Caco-2 (cell line): ENCODE data around the gene PICK1. TPM values are rescaled to one million over a fixed set of nuclear protein-coding genes. Genes with fewer than 3 reads are reported as not detected.

Experiments
- BruUV-seq: library from RNA; stranded (reverse); fragments of 400-500 nt; replicated peaks from 2 replicates; lab custom pipeline; 2021; lab: Mats Ljungman, UMichigan
- CTCF ChIA-PET: fragments of 300-600 bp; sonication (Branson Sonifier 250); formaldehyde crosslinking; loops from one replicate; lab custom pipeline; 2022; ENCODE audit warnings: antibody characterized with exemption; lab: Charles Lee
- POLR2A ChIA-PET: fragments of 300-600 bp; sonication (Branson Sonifier 250); formaldehyde crosslinking; loops from one replicate; lab custom pipeline; 2022; ENCODE audit warnings: antibody characterized with exemption; lab: Charles Lee
- DNase-seq, 2 experiments: peaks; one replicate each; pipeline versions ENCODE4 v3.0.0 to v3.0.0-alpha.2; 2020 to 2022
- H3K27me3 ChIP-seq: replicated peaks from 2 replicates; pipeline ENCODE4 v1.6.0; 2011; ENCODE audit warnings: low read length; ENCODE audit not compliant: control insufficient read depth, insufficient read depth
- H3K36me3 ChIP-seq: 2 replicates; pipeline ENCODE4 v1.5.1; 2011; ENCODE audit warnings: low read length; ENCODE audit not compliant: control insufficient read depth, insufficient read depth
- H3K4me1 ChIP-seq: fragments of 250-450 bp; sonication (Bioruptor Pico); 2 replicates; pipeline ENCODE4 v1.5.1; 2020; ENCODE audit warnings: mild to moderate bottlenecking
- H3K4me3 ChIP-seq: 2 replicates; pipeline ENCODE4 v1.5.1; 2011; ENCODE audit warnings: low read depth, mild to moderate bottlenecking, control low read depth, low read length
- H3K9me3 ChIP-seq: fragments of 250-450 bp; sonication (Bioruptor Pico); 2 replicates; pipeline ENCODE4 v1.5.1; 2020; ENCODE audit warnings: mild to moderate bottlenecking, moderate library complexity
- H3K27ac Mint-ChIP-seq: one replicate; pipeline ENCODE4 v1.8.0; 2022; ENCODE audit warnings: mixed read lengths; ENCODE audit not compliant: unreplicated experiment
- H3K27me3 Mint-ChIP-seq: one replicate; pipeline ENCODE4 v1.8.0; 2022; ENCODE audit warnings: mixed read lengths; ENCODE audit not compliant: insufficient read depth, unreplicated experiment
- H3K36me3 Mint-ChIP-seq: one replicate; pipeline ENCODE4 v1.8.0; 2022; ENCODE audit warnings: mild to moderate bottlenecking, mixed read lengths; ENCODE audit not compliant: insufficient read depth, unreplicated experiment
- H3K4me1 Mint-ChIP-seq: one replicate; pipeline ENCODE4 v1.8.0; 2022; ENCODE audit warnings: low read depth, mixed read lengths; ENCODE audit not compliant: unreplicated experiment
- H3K4me3 Mint-ChIP-seq: one replicate; pipeline ENCODE4 v1.8.0; 2022; ENCODE audit warnings: mild to moderate bottlenecking, moderate library complexity, mixed read lengths; ENCODE audit not compliant: unreplicated experiment
- H3K9me3 Mint-ChIP-seq: one replicate; pipeline ENCODE4 v1.8.0; 2022; ENCODE audit warnings: mixed read lengths; ENCODE audit not compliant: unreplicated experiment
- intact Hi-C: fragments of 100-400 bp; cut with micrococcal nuclease; formaldehyde crosslinking; loops from one replicate; pipeline ENCODE4 v1.10.0; 2022; ENCODE audit not compliant: unreplicated experiment
- total RNA-seq: library from RNA; stranded (reverse); gene quantifications from 2 replicates; pipeline ENCODE4 v1.2.3, GENCODE V29; 2022
- TF ChIP-seq, protein P1 (sequence below), 2 experiments: fragments of 200-600 bp in 1 of 2; IDR thresholded peaks; 1 replicate in 1 of 2; 2 replicates in 1 of 2; pipeline versions ENCODE4 v1.5.1 to v1.8.0; 2011 to 2022; ENCODE audit warnings: antibody characterized with exemption in 1 of 2, control low read depth in 1 of 2, inconsistent platforms in 1 of 2, low read depth in 1 of 2, low read length in 1 of 2, mild to moderate bottlenecking in 1 of 2, moderate library complexity in 1 of 2; ENCODE audit not compliant: insufficient read depth in 1 of 2, severe bottlenecking in 1 of 2, unreplicated experiment in 1 of 2

Gene PICK1
- total RNA-seq, 1 experiment from 2014 or later: 41.1 TPM

- no peaks in the 10 kb centered on the region for H3K4me1 ChIP-seq
- Mint-ChIP-seq H3K4me3 (no peak overlapping the region), H3K27ac (no peak overlapping the region), H3K4me1 (peaks cover 7% of the 10 kb centered on the region), H3K36me3 (no peaks in the 10 kb centered on the region), H3K27me3 (no peaks in the 10 kb centered on the region), H3K9me3 (no peaks in the 10 kb centered on the region)
- TF ChIP-seq, protein P1, sequence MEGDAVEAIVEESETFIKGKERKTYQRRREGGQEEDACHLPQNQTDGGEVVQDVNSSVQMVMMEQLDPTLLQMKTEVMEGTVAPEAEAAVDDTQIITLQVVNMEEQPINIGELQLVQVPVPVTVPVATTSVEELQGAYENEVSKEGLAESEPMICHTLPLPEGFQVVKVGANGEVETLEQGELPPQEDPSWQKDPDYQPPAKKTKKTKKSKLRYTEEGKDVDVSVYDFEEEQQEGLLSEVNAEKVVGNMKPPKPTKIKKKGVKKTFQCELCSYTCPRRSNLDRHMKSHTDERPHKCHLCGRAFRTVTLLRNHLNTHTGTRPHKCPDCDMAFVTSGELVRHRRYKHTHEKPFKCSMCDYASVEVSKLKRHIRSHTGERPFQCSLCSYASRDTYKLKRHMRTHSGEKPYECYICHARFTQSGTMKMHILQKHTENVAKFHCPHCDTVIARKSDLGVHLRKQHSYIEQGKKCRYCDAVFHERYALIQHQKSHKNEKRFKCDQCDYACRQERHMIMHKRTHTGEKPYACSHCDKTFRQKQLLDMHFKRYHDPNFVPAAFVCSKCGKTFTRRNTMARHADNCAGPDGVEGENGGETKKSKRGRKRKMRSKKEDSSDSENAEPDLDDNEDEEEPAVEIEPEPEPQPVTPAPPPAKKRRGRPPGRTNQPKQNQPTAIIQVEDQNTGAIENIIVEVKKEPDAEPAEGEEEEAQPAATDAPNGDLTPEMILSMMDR (IDR thresholded peaks at IDR 0.05; ENCODE audit: insufficient read depth in 1 of 2, low read depth in 1 of 2, low read length in 1 of 2, severe bottlenecking in 1 of 2, unreplicated experiment in 1 of 2): no peak
- intact Hi-C loops: no loop called here
- no peaks in the 10 kb centered on the region for H3K9me3 ChIP-seq
- ChIA-PET POLR2A (no interaction called here), CTCF (interaction anchor here (0.6 kb wide), 1 partner anchor 247 kb away, joined by 3 read pairs; no protein-coding TSS in a partner anchor)
- no peak for DNase-seq
- no TSS peak for BruUV-seq
- no peaks in the 10 kb centered on the region for H3K36me3 ChIP-seq
- H3K27me3 ChIP-seq: no peaks in the 10 kb centered on the region; the same call in 1 of the 2 replicates
- no peak overlapping the region for H3K4me3 ChIP-seq
Measured at GRCh38 chr22:38030311-38031133, 26.7 kb upstream of the PICK1 start.

DNA sequence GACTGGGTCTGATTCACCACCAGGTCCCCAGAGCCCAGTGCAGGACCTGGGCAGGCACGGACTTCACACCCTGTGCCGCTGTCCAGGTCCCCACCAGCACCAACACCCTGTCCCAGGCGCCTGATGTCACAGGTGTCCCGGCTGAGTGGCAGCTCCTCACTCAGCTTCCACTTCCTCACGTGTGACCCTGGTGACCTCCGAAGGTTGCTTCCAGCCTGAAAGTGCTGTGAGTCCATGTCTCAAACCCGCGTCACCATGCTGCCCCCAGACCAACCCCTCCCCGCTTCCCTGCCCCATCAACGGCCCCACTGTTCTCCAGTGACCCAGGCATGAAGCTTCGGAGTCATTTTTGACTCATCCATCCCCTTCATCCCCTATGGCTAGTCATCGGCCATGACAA, 25.7 kb upstream of the PICK1 start:
- Histone ChIP-seq H3K9me3 (no peaks in the 10 kb centered on the region), H3K27me3 (no peaks in the 10 kb centered on the region), H3K4me1 (no peaks in the 10 kb centered on the region), H3K4me3 (no peak overlapping the region), H3K36me3 (no peaks in the 10 kb centered on the region)
- TF ChIP-seq, protein P1 (IDR thresholded peaks at IDR 0.05; ENCODE audit: insufficient read depth in 1 of 2, low read depth in 1 of 2, low read length in 1 of 2, severe bottlenecking in 1 of 2, unreplicated experiment in 1 of 2): no peak
- no peaks in the 10 kb centered on the region for H3K9me3 Mint-ChIP-seq
- intact Hi-C loops: no loop called here
- ChIA-PET CTCF (no interaction called here), POLR2A (no interaction called here)
- no peak overlapping the region for H3K4me3 Mint-ChIP-seq
- no peaks in the 10 kb centered on the region for H3K36me3 Mint-ChIP-seq
- no TSS peak for BruUV-seq
- DNase-seq: no peak
- H3K27ac Mint-ChIP-seq: no peak overlapping the region
- no peaks in the 10 kb centered on the region for H3K27me3 Mint-ChIP-seq
- H3K4me1 Mint-ChIP-seq: peaks cover 7% of the 10 kb centered on the region

DNA sequence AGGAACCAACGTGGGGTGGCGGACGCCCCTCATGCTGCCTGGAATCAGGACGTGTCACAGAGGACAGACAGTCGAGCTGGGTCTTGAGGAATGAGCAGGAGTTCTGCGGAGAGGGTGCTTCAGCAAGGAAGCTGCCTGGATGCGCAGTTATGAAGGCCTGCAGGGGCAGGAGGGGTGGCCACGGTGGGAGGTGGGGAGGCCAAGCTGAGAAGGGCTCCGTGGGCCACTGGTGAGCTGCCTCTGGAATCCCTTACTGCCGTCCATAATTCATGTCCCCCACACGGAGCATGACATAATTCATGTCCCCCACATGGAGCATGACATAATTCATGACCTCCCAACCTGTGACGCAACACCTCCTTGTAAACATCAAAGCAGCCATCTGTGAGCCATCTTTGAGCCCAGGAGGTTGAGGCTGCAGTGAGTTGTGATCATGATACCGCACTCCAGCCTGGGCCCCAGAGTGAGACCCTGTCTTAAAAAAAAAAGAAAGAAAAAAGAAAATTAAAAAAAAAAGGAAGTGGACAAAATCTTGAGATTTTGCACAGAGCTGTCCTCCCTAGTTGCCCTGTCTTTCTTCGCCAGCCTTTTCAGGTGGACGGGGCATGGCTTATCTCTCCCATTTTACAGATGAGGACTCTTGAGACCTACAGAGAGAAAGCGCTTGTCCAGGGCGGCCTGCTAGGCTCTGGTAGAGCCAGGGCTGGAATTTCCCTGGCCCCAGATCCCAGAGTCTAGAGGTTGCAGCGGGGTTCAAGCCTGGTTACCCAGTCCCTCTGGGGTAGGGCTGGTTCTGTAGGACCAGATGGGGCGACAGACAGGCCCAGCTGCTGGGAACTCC, 24.3 kb upstream of the PICK1 start:
- Histone ChIP-seq H3K27me3 (no peaks in the 10 kb centered on the region), H3K4me3 (no peak overlapping the region), H3K4me1 (no peaks in the 10 kb centered on the region), H3K9me3 (no peaks in the 10 kb centered on the region), H3K36me3 (no peaks in the 10 kb centered on the region)
- Mint-ChIP-seq H3K9me3 (no peaks in the 10 kb centered on the region), H3K27me3 (no peaks in the 10 kb centered on the region), H3K27ac (no peak overlapping the region), H3K4me1 (peaks cover 7% of the 10 kb centered on the region), H3K36me3 (no peaks in the 10 kb centered on the region), H3K4me3 (no peak overlapping the region)
- no TSS peak for BruUV-seq
- intact Hi-C loops: no loop called here
- TF ChIP-seq, protein P1 (IDR thresholded peaks at IDR 0.05; ENCODE audit: insufficient read depth in 1 of 2, low read depth in 1 of 2, low read length in 1 of 2, severe bottlenecking in 1 of 2, unreplicated experiment in 1 of 2): no peak
- POLR2A ChIA-PET: no interaction called here
- no peak for DNase-seq
- CTCF ChIA-PET: no interaction called here
